ENCODE results near the gene FOXA1.

Gene FOXA1

GRCh38 chr14:37625597-37626595 is 30.8 kb upstream of the FOXA1 start:
- DNase-seq, result no peak
- no peaks in the 10 kb centered on the region for H3K36me3 ChIP-seq
- H3K4me1 ChIP-seq, result no peaks in the 10 kb centered on the region
- H3K27me3 ChIP-seq, result peaks cover 29% of the 10 kb centered on the region
- H3K9me3 ChIP-seq, result no peaks in the 10 kb centered on the region
- TF ChIP-seq CTCF (IDR thresholded peaks at IDR 0.05; ENCODE audit: low read depth, low read length), result no peak
- no peak overlapping the region for H3K4me3 ChIP-seq (ENCODE audit: low read depth, low read length)

- peaks cover 29% of the 10 kb centered on the region for H3K27me3 ChIP-seq
- TF ChIP-seq CTCF (IDR thresholded peaks at IDR 0.05; ENCODE audit: low read depth, low read length), result no peak
- no peak overlapping the region for H3K4me3 ChIP-seq (ENCODE audit: low read depth, low read length)
Observed at GRCh38 chr14:37623971-37624370, 28.9 kb upstream of the FOXA1 start.

GRCh38 chr14:37623426-37623951 is 28.4 kb upstream of the FOXA1 start:
- DNase-seq, result no peak
- Histone ChIP-seq H3K36me3 (no peaks in the 10 kb centered on the region), H3K9me3 (no peaks in the 10 kb centered on the region), H3K27me3 (peaks cover 29% of the 10 kb centered on the region), H3K4me1 (no peaks in the 10 kb centered on the region), H3K4me3 (ENCODE audit: low read depth, low read length) (no peak overlapping the region)
- no peak for TF ChIP-seq CTCF (IDR thresholded peaks at IDR 0.05; ENCODE audit: low read depth, low read length)

More at GRCh38 chr14:37623971-37624370, 28.9 kb upstream of the FOXA1 start:
- no peak for DNase-seq
- no peaks in the 10 kb centered on the region for H3K36me3 ChIP-seq
- H3K4me1 ChIP-seq, result no peaks in the 10 kb centered on the region
- H3K9me3 ChIP-seq, result no peaks in the 10 kb centered on the region

GRCh38 chr14:37622231-37622923 is 27.3 kb upstream of the FOXA1 start:
- no peak for TF ChIP-seq CTCF (IDR thresholded peaks at IDR 0.05; ENCODE audit: low read depth, low read length)
- H3K4me3 ChIP-seq (ENCODE audit: low read depth, low read length), result no peak overlapping the region

GRCh38 chr14:37620856-37621255 is 25.8 kb upstream of the FOXA1 start:
- DNase-seq, result no peak
- Histone ChIP-seq H3K27me3 (peaks cover 20% of the 10 kb centered on the region), H3K36me3 (no peaks in the 10 kb centered on the region), H3K4me3 (ENCODE audit: low read depth, low read length) (no peak overlapping the region), H3K4me1 (no peaks in the 10 kb centered on the region), H3K9me3 (no peaks in the 10 kb centered on the region)
- no peak for TF ChIP-seq CTCF (IDR thresholded peaks at IDR 0.05; ENCODE audit: low read depth, low read length)

More at GRCh38 chr14:37622231-37622923, 27.3 kb upstream of the FOXA1 start:
- H3K27me3 ChIP-seq, result peaks cover 29% of the 10 kb centered on the region
- H3K4me1 ChIP-seq, result no peaks in the 10 kb centered on the region
- H3K36me3 ChIP-seq, result no peaks in the 10 kb centered on the region
- no peak for DNase-seq
- H3K9me3 ChIP-seq, result no peaks in the 10 kb centered on the region
